HEK293 (cell line): ENCODE measurements around the gene TREH.

Source experiments
- GLIS1 ChIP-seq: fragments of 450-650 bp; formaldehyde crosslinking; IDR thresholded peaks from 2 replicates; pipeline ENCODE4 v1.5.1; 2016; ENCODE audit warnings: missing biosample characterization, missing genetic modification characterization
- ZNF23 ChIP-seq: fragments of 450-650 bp; formaldehyde crosslinking; IDR thresholded peaks from 2 replicates; pipeline ENCODE4 v1.5.1; 2016; ENCODE audit warnings: missing biosample characterization, missing genetic modification characterization, borderline replicate concordance
- ZNF274 ChIP-seq, 2 experiments: fragments of 200-500 bp in 1 of 2; fragments of 450-650 bp in 1 of 2; sonication (Bioruptor generic) in 1 of 2; formaldehyde crosslinking in 1 of 2; IDR thresholded peaks; 2 replicates each; pipeline versions ENCODE4 v1.5.1 to v1.6.1; 2014 to 2016; ENCODE audit warnings: borderline replicate concordance in 1 of 2, inconsistent platforms in 1 of 2, low read length in 1 of 2, missing biosample characterization in 1 of 2, missing genetic modification characterization in 1 of 2
- ZNF830 ChIP-seq: fragments of 450-650 bp; IDR thresholded peaks from 2 replicates; pipeline ENCODE4 v1.5.0; 2018; ENCODE audit warnings: missing biosample characterization, missing genetic modification characterization, low read depth, mild to moderate bottlenecking, moderate library complexity
- TF ChIP-seq, protein P1 (sequence below): fragments of 450-650 bp; formaldehyde crosslinking; IDR thresholded peaks from 2 replicates; pipeline ENCODE4 v1.5.1; 2016; ENCODE audit warnings: missing biosample characterization, missing genetic modification characterization
- TF ChIP-seq, protein P2 (sequence below): fragments of 450-650 bp; formaldehyde crosslinking; IDR thresholded peaks from 2 replicates; pipeline ENCODE4 v1.5.1; 2016; ENCODE audit warnings: missing biosample characterization, missing genetic modification characterization
- TF ChIP-seq, protein P3 (sequence below): fragments of 450-650 bp; formaldehyde crosslinking; IDR thresholded peaks from 2 replicates; pipeline ENCODE4 v1.5.1; 2016; ENCODE audit warnings: missing biosample characterization, missing genetic modification characterization

DNA sequence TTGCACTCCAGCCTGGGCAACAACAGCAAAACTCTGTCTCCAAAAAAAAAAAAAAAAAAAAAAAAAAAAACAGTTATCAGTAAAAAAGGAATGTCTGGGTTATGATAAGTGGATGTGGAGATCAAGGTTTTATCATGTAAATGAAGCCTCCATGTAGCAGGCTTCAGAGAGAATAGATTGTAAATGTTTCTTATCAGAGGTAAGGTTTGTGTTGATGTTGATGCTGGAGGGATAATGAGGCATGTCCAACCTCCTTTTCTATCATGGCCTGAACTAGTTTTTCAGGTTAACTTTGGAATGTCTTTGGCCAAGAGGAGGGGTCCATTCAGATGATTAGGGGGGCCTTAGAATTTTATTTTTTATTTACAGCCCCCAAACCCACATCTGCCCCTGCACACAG is 35.4 kb upstream of the TREH start:
- TF ChIP-seq ZNF830 (tag by site-specific recombination) (no peak), GLIS1 (no peak), ZNF274 (IDR thresholded peaks at IDR 0.05; ENCODE audit: low read length) (no peak), ZNF274 (tag by site-specific recombination; IDR thresholded peaks at IDR 0.05; ENCODE audit: borderline replicate concordance) (no peak), ZNF23 (tag by site-specific recombination) (no peak)
- TF ChIP-seq, protein P1, sequence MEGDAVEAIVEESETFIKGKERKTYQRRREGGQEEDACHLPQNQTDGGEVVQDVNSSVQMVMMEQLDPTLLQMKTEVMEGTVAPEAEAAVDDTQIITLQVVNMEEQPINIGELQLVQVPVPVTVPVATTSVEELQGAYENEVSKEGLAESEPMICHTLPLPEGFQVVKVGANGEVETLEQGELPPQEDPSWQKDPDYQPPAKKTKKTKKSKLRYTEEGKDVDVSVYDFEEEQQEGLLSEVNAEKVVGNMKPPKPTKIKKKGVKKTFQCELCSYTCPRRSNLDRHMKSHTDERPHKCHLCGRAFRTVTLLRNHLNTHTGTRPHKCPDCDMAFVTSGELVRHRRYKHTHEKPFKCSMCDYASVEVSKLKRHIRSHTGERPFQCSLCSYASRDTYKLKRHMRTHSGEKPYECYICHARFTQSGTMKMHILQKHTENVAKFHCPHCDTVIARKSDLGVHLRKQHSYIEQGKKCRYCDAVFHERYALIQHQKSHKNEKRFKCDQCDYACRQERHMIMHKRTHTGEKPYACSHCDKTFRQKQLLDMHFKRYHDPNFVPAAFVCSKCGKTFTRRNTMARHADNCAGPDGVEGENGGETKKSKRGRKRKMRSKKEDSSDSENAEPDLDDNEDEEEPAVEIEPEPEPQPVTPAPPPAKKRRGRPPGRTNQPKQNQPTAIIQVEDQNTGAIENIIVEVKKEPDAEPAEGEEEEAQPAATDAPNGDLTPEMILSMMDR (tag by site-specific recombination) = no peak
- TF ChIP-seq, protein P2, sequence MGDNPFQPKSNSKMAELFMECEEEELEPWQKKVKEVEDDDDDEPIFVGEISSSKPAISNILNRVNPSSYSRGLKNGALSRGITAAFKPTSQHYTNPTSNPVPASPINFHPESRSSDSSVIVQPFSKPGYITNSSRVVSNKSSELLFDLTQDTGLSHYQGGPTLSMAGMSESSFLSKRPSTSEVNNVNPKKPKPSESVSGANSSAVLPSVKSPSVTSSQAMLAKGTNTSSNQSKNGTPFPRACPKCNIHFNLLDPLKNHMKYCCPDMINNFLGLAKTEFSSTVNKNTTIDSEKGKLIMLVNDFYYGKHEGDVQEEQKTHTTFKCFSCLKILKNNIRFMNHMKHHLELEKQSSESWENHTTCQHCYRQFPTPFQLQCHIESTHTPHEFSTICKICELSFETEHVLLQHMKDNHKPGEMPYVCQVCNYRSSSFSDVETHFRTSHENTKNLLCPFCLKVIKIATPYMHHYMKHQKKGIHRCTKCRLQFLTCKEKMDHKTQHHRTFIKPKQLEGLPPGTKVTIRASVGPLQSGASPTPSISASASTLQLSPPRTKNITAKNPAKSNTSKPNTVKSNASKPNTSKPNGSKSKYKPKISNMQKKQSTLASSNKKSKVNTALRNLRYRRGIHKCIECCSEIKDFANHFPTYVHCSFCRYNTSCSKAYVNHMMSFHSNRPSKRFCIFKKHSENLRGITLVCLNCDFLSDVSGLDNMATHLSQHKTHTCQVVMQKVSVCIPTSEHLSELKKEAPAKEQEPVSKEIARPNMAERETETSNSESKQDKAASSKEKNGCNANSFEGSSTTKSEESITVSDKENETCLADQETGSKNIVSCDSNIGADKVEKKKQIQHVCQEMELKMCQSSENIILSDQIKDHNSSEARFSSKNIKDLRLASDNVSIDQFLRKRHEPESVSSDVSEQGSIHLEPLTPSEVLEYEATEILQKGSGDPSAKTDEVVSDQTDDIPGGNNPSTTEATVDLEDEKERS = no peak
- TF ChIP-seq, protein P3, sequence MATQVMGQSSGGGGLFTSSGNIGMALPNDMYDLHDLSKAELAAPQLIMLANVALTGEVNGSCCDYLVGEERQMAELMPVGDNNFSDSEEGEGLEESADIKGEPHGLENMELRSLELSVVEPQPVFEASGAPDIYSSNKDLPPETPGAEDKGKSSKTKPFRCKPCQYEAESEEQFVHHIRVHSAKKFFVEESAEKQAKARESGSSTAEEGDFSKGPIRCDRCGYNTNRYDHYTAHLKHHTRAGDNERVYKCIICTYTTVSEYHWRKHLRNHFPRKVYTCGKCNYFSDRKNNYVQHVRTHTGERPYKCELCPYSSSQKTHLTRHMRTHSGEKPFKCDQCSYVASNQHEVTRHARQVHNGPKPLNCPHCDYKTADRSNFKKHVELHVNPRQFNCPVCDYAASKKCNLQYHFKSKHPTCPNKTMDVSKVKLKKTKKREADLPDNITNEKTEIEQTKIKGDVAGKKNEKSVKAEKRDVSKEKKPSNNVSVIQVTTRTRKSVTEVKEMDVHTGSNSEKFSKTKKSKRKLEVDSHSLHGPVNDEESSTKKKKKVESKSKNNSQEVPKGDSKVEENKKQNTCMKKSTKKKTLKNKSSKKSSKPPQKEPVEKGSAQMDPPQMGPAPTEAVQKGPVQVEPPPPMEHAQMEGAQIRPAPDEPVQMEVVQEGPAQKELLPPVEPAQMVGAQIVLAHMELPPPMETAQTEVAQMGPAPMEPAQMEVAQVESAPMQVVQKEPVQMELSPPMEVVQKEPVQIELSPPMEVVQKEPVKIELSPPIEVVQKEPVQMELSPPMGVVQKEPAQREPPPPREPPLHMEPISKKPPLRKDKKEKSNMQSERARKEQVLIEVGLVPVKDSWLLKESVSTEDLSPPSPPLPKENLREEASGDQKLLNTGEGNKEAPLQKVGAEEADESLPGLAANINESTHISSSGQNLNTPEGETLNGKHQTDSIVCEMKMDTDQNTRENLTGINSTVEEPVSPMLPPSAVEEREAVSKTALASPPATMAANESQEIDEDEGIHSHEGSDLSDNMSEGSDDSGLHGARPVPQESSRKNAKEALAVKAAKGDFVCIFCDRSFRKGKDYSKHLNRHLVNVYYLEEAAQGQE (tag by site-specific recombination) = no peak
